Endothelial cell of umbilical vein (primary cell): ENCODE measurements around the gene TMEM273. TPM values are rescaled to one million over a fixed set of nuclear protein-coding genes. Genes with fewer than 3 reads are reported as not detected.

Experiments
- BruUV-seq: library from RNA; stranded (reverse); fragments of 400-500 nt; replicated peaks from 2 replicates; lab custom pipeline; 2021; lab: Mats Ljungman, UMichigan
- CTCF ChIA-PET: fragments of 300-600, 350-600 bp; sonication (Branson Sonifier 250); formaldehyde crosslinking; loops from one replicate; lab custom pipeline; 2021; ENCODE audit warnings: antibody characterized with exemption, inconsistent platforms; lab: Charles Lee
- POLR2A ChIA-PET: fragments of 300-600, 350-600 bp; sonication (Branson Sonifier 250); formaldehyde crosslinking; loops from one replicate; lab custom pipeline; 2021; ENCODE audit warnings: antibody characterized with exemption, inconsistent platforms; lab: Charles Lee
- DNase-seq: peaks from one replicate; pipeline ENCODE4 v3.0.0-alpha.2; 2011; ENCODE audit warnings: low read depth, low spot score
- FAIRE-seq: peaks from 2 replicates; lab custom pipeline; 2011; peaks lifted over from hg19 to GRCh38; lab: Jason Lieb, UNC
- H2AFZ ChIP-seq: 2 replicates; pipeline ENCODE4 v1.6.0; 2012; ENCODE audit warnings: low read depth, low read length, control low read depth, inconsistent platforms
- H3K27ac ChIP-seq: 2 replicates; pipeline ENCODE4 v1.5.1; 2011; ENCODE audit warnings: low read depth, mild to moderate bottlenecking, control low read depth, low read length, moderate library complexity; ENCODE audit not compliant: insufficient read depth
- H3K27me3 ChIP-seq, 2 experiments: 2 replicates each; pipeline versions ENCODE4 v1.6.0 to v1.6.1; 2011; ENCODE audit warnings: low read length in 2 of 2, mixed read lengths in 1 of 2; ENCODE audit not compliant: control insufficient read depth in 2 of 2, insufficient read depth in 2 of 2
- H3K36me3 ChIP-seq, 2 experiments: 2 replicates in 1 of 2; 3 replicates in 1 of 2; pipeline ENCODE4 v1.5.1; 2011; ENCODE audit warnings: low read length in 2 of 2, mild to moderate bottlenecking in 1 of 2, moderate library complexity in 1 of 2; ENCODE audit not compliant: control insufficient read depth in 2 of 2, insufficient read depth in 2 of 2; ENCODE audit errors: extremely low read depth in 1 of 2
- H3K4me1 ChIP-seq: 3 replicates; pipeline ENCODE4 v1.5.1; 2011; ENCODE audit warnings: mild to moderate bottlenecking, low read length; ENCODE audit not compliant: control insufficient read depth, insufficient read depth; ENCODE audit errors: extremely low read depth
- H3K4me2 ChIP-seq: 2 replicates; pipeline ENCODE4 v1.6.1; 2011; ENCODE audit warnings: low read length, control low read depth, mixed read lengths; ENCODE audit not compliant: insufficient read depth
- H3K4me3 ChIP-seq, 3 experiments: fragments of 200-600 bp in 1 of 3; sonication (generic), shearing (Covaris generic) in 1 of 3; replicated peaks in 1 of 3; 2 replicates each; pipeline ENCODE4 v1.5.1; 2011 to 2016; ENCODE audit warnings: control low read depth in 3 of 3, low read length in 3 of 3, mild to moderate bottlenecking in 2 of 3, inconsistent platforms in 1 of 3, low read depth in 1 of 3, moderate library complexity in 1 of 3; ENCODE audit not compliant: insufficient read depth in 1 of 3
- H3K79me2 ChIP-seq: 2 replicates; pipeline ENCODE4 v1.6.0; 2012; ENCODE audit warnings: low read length, inconsistent platforms; ENCODE audit not compliant: control insufficient read depth, insufficient read depth
- H3K9ac ChIP-seq: replicated peaks from 2 replicates; pipeline ENCODE3; 2011; ENCODE audit warnings: low read length, control low read depth; ENCODE audit not compliant: insufficient read depth; ENCODE audit errors: extremely low read depth
- H3K9me1 ChIP-seq: replicated peaks from 3 replicates; pipeline ENCODE4 v1.6.0; 2011; ENCODE audit warnings: mild to moderate bottlenecking, low read length; ENCODE audit not compliant: control insufficient read depth, insufficient read depth; ENCODE audit errors: extremely low read depth
- H3K9me3 ChIP-seq: replicated peaks from 2 replicates; pipeline ENCODE4 v1.5.1; 2012; ENCODE audit warnings: low read length, inconsistent platforms; ENCODE audit not compliant: control insufficient read depth, insufficient read depth
- H4K20me1 ChIP-seq: replicated peaks from 2 replicates; pipeline ENCODE3; 2011; ENCODE audit warnings: mild to moderate bottlenecking, low read length; ENCODE audit not compliant: control insufficient read depth, insufficient read depth; ENCODE audit errors: extremely low read depth
- EZH2 ChIP-seq: IDR thresholded peaks from 2 replicates; pipeline ENCODE4 v1.6.1; 2012; ENCODE audit warnings: borderline replicate concordance, low read depth, mild to moderate bottlenecking, moderate library complexity, low read length, inconsistent platforms; ENCODE audit not compliant: severe bottlenecking
- FOS ChIP-seq: IDR thresholded peaks from 2 replicates; pipeline ENCODE4 v1.6.1; 2011; ENCODE audit warnings: mild to moderate bottlenecking, low read length, moderate library complexity, borderline replicate concordance; ENCODE audit not compliant: insufficient read depth
- GATA2 ChIP-seq: IDR thresholded peaks from 2 replicates; pipeline ENCODE4 v1.7.0; 2011; ENCODE audit warnings: low read depth, mild to moderate bottlenecking, moderate library complexity, mixed read lengths, low read length; ENCODE audit not compliant: insufficient read length, insufficient read depth
- JUN ChIP-seq: IDR thresholded peaks from 2 replicates; pipeline ENCODE4 v1.6.1; 2011; ENCODE audit warnings: borderline replicate concordance, low read depth; ENCODE audit not compliant: insufficient read length, insufficient read depth
- MYC ChIP-seq: IDR thresholded peaks from one replicate; pipeline ENCODE4 v1.6.1; 2011; ENCODE audit warnings: mild to moderate bottlenecking, low read depth, low read length
- POLR2A ChIP-seq: IDR thresholded peaks from 2 replicates; pipeline ENCODE4 v1.6.1; 2012; ENCODE audit warnings: low read depth, mild to moderate bottlenecking, control low read depth, low read length
- POLR2AphosphoS5 ChIP-seq: IDR thresholded peaks from 2 replicates; pipeline ENCODE4 v1.6.1; 2012; ENCODE audit warnings: low read depth, mild to moderate bottlenecking, control low read depth, low read length, moderate library complexity; ENCODE audit not compliant: insufficient read depth
- dilution Hi-C: fragments of 300-500 bp; cut with MboI; formaldehyde crosslinking; loops from one replicate; pipeline ENCODE4 v1.15.0; 2019; ENCODE audit warnings: low sequenced_read_pairs; ENCODE audit not compliant: extremely low pct_ligation_motif_present
- intact Hi-C: fragments of 100-400 bp; cut with micrococcal nuclease; formaldehyde crosslinking; loops from one replicate; pipeline ENCODE4 v1.10.0; 2022
- polyA plus RNA-seq, 4 experiments: library from polyadenylated mRNA; depleted of rRNA in 3 of 4; stranded (reverse) in 3 of 4; unstranded in 1 of 4; fragments of >200 nt; gene quantifications; 2 replicates each; pipeline versions ENCODE4 v1.2.1 to v1.2.3, GENCODE V29; 2011 to 2012; ENCODE audit warnings: missing spikeins in 1 of 4
- total RNA-seq: library from RNA; stranded (reverse); gene quantifications from 2 replicates; pipeline ENCODE4 v1.2.3, GENCODE V29; 2021
- TF ChIP-seq, protein P1 (sequence below), 2 donors: IDR thresholded peaks; 1 replicate in 1 of 2; 2 replicates in 1 of 2; pipeline ENCODE4 v1.5.1; 2011; ENCODE audit warnings: low read length in 2 of 2, mild to moderate bottlenecking in 2 of 2, moderate library complexity in 2 of 2, control low read depth in 1 of 2, inconsistent platforms in 1 of 2, low read depth in 1 of 2; ENCODE audit not compliant: insufficient read depth in 1 of 2; ENCODE audit errors: extremely low read depth in 1 of 2
- TF ChIP-seq, protein P2 (sequence below): IDR thresholded peaks from 2 replicates; pipeline ENCODE4 v1.6.1; 2011; ENCODE audit not compliant: insufficient read depth, insufficient read length

The TMEM273 gene
- total and polyA plus RNA-seq, 2 donors (not counting 3 experiments of a cell fraction or from before 2014, with no cell fraction given), result 1.9 to 3.7 TPM

DNA sequence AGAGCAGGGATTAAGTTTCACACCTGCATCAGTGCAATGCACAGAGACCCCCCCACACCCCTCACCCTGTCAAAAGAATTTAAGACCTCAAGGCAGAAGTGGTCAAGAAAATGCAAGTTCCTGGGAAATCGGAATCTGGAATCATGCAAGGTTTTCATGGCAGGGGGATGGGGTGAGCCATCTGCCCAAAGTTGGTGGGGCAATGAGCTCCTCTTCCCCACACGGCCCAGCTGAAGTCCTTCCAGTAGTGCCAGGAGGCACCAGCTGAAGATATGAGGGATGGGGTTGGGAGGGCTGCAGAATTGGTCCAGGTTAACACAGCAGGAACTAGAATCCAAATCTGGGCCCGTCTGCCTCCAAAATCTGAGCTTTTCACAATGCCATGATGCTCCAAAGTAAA is 25.0 kb upstream of the TMEM273 start:
- Histone ChIP-seq H3K9me3 (no peaks in the 10 kb centered on the region), H3K79me2 (no peaks in the 10 kb centered on the region), H3K9me1 (no peaks in the 10 kb centered on the region), H2AFZ (no peak overlapping the region), H3K27ac (no peak overlapping the region), H3K9ac (no peak overlapping the region), H3K36me3 (no peaks in the 10 kb centered on the region), H4K20me1 (no peaks in the 10 kb centered on the region), H3K4me1 (no peaks in the 10 kb centered on the region), H3K4me2 (no peak overlapping the region), H3K27me3 (peaks cover 2 to 12% of the 10 kb centered on the region in 2 experiments), H3K4me3 (no peak overlapping the region)
- ChIA-PET CTCF (no interaction called here), POLR2A (no interaction called here)
- intact Hi-C loops (no loop called here), dilution Hi-C loops (no loop called here)
- no peak for TF ChIP-seq EZH2
- BruUV-seq, result no TSS peak
- FAIRE-seq (no peak), DNase-seq (no peak)

DNA sequence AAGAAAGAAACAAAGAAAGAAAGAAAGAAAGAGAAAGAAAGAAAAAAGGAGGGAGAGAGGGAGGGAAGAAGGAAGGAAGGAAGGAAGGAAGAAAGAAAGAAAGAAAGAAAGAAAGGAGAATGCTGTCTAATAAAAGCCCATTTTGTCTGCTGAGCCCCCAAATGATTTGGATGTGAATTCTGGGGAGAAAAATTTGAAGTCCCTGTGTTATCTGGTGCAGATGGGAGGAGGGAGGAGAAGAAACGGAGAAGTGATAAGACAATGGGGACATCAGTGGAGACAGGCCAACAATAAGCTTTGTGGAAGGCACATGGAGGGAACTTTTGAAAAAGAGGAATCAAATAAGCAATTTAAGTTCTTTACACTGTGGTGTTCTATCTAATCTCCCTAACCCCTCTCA is 24.6 kb upstream of the TMEM273 start:
- intact Hi-C loops, result no loop called here
- Histone ChIP-seq H2AFZ (no peak overlapping the region), H3K27me3 (peaks cover 3 to 12% of the 10 kb centered on the region in 2 experiments), H3K9me3 (no peaks in the 10 kb centered on the region), H3K79me2 (no peaks in the 10 kb centered on the region), H3K9me1 (no peaks in the 10 kb centered on the region), H3K27ac (no peak overlapping the region), H4K20me1 (no peaks in the 10 kb centered on the region), H3K4me3 (no peak overlapping the region), H3K4me2 (no peak overlapping the region), H3K9ac (no peak overlapping the region), H3K36me3 (no peaks in the 10 kb centered on the region), H3K4me1 (no peaks in the 10 kb centered on the region)
- TF ChIP-seq POLR2AphosphoS5 (no peak), JUN (no peak), EZH2 (no peak), MYC (no peak), FOS (no peak), GATA2 (no peak), POLR2A (no peak)
- TF ChIP-seq, protein P1, sequence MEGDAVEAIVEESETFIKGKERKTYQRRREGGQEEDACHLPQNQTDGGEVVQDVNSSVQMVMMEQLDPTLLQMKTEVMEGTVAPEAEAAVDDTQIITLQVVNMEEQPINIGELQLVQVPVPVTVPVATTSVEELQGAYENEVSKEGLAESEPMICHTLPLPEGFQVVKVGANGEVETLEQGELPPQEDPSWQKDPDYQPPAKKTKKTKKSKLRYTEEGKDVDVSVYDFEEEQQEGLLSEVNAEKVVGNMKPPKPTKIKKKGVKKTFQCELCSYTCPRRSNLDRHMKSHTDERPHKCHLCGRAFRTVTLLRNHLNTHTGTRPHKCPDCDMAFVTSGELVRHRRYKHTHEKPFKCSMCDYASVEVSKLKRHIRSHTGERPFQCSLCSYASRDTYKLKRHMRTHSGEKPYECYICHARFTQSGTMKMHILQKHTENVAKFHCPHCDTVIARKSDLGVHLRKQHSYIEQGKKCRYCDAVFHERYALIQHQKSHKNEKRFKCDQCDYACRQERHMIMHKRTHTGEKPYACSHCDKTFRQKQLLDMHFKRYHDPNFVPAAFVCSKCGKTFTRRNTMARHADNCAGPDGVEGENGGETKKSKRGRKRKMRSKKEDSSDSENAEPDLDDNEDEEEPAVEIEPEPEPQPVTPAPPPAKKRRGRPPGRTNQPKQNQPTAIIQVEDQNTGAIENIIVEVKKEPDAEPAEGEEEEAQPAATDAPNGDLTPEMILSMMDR (IDR thresholded peaks at IDR 0.05; ENCODE audit: extremely low read depth in 1 of 2, insufficient read depth in 1 of 2, low read depth in 1 of 2, low read length in 2 of 2), result no peak
- TF ChIP-seq, protein P2, sequence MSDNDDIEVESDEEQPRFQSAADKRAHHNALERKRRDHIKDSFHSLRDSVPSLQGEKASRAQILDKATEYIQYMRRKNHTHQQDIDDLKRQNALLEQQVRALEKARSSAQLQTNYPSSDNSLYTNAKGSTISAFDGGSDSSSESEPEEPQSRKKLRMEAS, result no peak
- ChIA-PET CTCF (no interaction called here), POLR2A (no interaction called here)
- dilution Hi-C loops, result no loop called here
- no TSS peak for BruUV-seq
- no peak for DNase-seq
- no peak for FAIRE-seq
